Measurements from ENCODE around the gene PRPF38A. TPM values are rescaled to one million over a fixed set of nuclear protein-coding genes. Genes with fewer than 3 reads are reported as not detected.

The PRPF38A gene
- polyA plus RNA-seq, 1 of the 3 experiments (the other 2 are of a cell fraction), result 24.3 TPM

DNA sequence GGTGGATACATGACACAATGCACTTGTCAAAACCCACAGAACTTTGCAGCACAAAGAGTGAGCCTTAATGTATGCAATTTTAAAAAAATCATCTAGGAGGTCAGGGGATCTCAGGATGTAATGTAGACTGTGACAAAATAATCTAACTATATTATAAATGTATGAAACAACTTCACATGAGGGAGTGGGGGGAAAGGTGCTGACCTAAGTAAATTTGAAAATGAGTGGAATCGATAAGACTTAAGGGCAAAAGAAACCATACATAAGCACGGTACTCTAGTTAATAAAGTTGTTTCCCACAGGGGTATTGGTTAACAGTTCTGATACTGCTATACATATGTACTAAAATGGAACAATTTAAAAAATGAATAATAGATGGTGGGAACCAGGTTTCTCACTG lies 64.7 kb downstream of the PRPF38A start:
- no peak overlapping the region for H3K4me2 ChIP-seq
- no peak overlapping the region for H3K4me3 ChIP-seq (ENCODE audit: low read depth in 2 of 2, low read length in 1 of 2)
- H3K79me2 ChIP-seq (ENCODE audit: insufficient read depth), result no peaks in the 10 kb centered on the region
- no peaks in the 10 kb centered on the region for H3K9me2 ChIP-seq
- WGBS (ENCODE audit: low lambda C conversion rate), result 95% methylated on average over 2 of the region's 2 CpGs
- ChIA-PET CTCF (no interaction called here), POLR2A (no interaction called here)
- H3F3A ChIP-seq (replicated peaks; ENCODE audit: insufficient read depth), result peaks cover 8% of the 10 kb centered on the region
- H3K27me3 ChIP-seq (ENCODE audit: insufficient read depth), result no peaks in the 10 kb centered on the region
- no peak overlapping the region for H3K9ac ChIP-seq
- H3K36me3 ChIP-seq (replicated peaks in 1 of 2; ENCODE audit: control insufficient read depth in 1 of 2, insufficient read depth in 2 of 2, low read length in 1 of 2), result peaks cover 17 to 39% of the 10 kb centered on the region in 2 experiments
- no peak overlapping the region for H2AFZ ChIP-seq (ENCODE audit: low read depth)
- H3K27ac ChIP-seq (ENCODE audit: low read depth in 2 of 2, low read length in 1 of 2), result no peak overlapping the region
- no peaks in the 10 kb centered on the region; a peak in 1 of 4 replicates for H3K4me1 ChIP-seq (ENCODE audit: control insufficient read depth in 1 of 2, insufficient read depth in 2 of 2, low read depth in 1 of 2, low read length in 1 of 2)
- H3K9me3 ChIP-seq, result no peaks in the 10 kb centered on the region
- no peaks in the 10 kb centered on the region for H4K20me1 ChIP-seq (ENCODE audit: insufficient read depth)
- TF ChIP-seq RAD21 (IDR thresholded peaks at IDR 0.05; ENCODE audit: low read length) (no peak), POLR2AphosphoS5 (IDR thresholded peaks at IDR 0.05; ENCODE audit: low read depth, low read length) (no peak), MEF2A (IDR thresholded peaks at IDR 0.05; ENCODE audit: borderline replicate concordance, low read depth) (no peak), NFIC (IDR thresholded peaks at IDR 0.05; ENCODE audit: borderline replicate concordance) (no peak), GATA2 (CRISPR knock-in tag; IDR thresholded peaks at IDR 0.05) (no peak), NRF1 (IDR thresholded peaks at IDR 0.05; ENCODE audit: low read depth, low read length) (no peak), TAF1 (IDR thresholded peaks at IDR 0.05; ENCODE audit: borderline replicate concordance, low read depth, low read length) (no peak), RCOR1 (IDR thresholded peaks at IDR 0.05; ENCODE audit: low read length) (no peak), YY1 (IDR thresholded peaks at IDR 0.05; ENCODE audit: low read depth) (no peak), EZH2phosphoT487 (IDR thresholded peaks at IDR 0.05; ENCODE audit: borderline replicate concordance, low read depth) (no peak)
- TF ChIP-seq, protein P1, sequence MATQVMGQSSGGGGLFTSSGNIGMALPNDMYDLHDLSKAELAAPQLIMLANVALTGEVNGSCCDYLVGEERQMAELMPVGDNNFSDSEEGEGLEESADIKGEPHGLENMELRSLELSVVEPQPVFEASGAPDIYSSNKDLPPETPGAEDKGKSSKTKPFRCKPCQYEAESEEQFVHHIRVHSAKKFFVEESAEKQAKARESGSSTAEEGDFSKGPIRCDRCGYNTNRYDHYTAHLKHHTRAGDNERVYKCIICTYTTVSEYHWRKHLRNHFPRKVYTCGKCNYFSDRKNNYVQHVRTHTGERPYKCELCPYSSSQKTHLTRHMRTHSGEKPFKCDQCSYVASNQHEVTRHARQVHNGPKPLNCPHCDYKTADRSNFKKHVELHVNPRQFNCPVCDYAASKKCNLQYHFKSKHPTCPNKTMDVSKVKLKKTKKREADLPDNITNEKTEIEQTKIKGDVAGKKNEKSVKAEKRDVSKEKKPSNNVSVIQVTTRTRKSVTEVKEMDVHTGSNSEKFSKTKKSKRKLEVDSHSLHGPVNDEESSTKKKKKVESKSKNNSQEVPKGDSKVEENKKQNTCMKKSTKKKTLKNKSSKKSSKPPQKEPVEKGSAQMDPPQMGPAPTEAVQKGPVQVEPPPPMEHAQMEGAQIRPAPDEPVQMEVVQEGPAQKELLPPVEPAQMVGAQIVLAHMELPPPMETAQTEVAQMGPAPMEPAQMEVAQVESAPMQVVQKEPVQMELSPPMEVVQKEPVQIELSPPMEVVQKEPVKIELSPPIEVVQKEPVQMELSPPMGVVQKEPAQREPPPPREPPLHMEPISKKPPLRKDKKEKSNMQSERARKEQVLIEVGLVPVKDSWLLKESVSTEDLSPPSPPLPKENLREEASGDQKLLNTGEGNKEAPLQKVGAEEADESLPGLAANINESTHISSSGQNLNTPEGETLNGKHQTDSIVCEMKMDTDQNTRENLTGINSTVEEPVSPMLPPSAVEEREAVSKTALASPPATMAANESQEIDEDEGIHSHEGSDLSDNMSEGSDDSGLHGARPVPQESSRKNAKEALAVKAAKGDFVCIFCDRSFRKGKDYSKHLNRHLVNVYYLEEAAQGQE (IDR thresholded peaks at IDR 0.05; ENCODE audit: low read depth, low read length), result no peak
- TF ChIP-seq, protein P2, sequence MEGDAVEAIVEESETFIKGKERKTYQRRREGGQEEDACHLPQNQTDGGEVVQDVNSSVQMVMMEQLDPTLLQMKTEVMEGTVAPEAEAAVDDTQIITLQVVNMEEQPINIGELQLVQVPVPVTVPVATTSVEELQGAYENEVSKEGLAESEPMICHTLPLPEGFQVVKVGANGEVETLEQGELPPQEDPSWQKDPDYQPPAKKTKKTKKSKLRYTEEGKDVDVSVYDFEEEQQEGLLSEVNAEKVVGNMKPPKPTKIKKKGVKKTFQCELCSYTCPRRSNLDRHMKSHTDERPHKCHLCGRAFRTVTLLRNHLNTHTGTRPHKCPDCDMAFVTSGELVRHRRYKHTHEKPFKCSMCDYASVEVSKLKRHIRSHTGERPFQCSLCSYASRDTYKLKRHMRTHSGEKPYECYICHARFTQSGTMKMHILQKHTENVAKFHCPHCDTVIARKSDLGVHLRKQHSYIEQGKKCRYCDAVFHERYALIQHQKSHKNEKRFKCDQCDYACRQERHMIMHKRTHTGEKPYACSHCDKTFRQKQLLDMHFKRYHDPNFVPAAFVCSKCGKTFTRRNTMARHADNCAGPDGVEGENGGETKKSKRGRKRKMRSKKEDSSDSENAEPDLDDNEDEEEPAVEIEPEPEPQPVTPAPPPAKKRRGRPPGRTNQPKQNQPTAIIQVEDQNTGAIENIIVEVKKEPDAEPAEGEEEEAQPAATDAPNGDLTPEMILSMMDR (IDR thresholded peaks at IDR 0.05), result no peak
- no peak for DNase-seq

Other genes starting within 250 kb of the PRPF38A start
- gene CC2D1B, start 38.4 kb upstream of the PRPF38A start, polyA plus RNA-seq (2012; rRNA removed), result 16.6 and 18.7 TPM in 2 replicates
- 4.9 and 5.2 TPM in 2 replicates for gene ORC1, start 179 bp upstream of the PRPF38A start, polyA plus RNA-seq (2012; rRNA removed)
- 27.2 and 28.3 TPM in 2 replicates for gene TUT4, start 148.5 kb downstream of the PRPF38A start, polyA plus RNA-seq (2012; rRNA removed)
- gene GPX7, start 197.8 kb downstream of the PRPF38A start, polyA plus RNA-seq (2012; rRNA removed), result 5.7 and 6.2 TPM in 2 replicates
- 0.07 TPM in 1 of 2 replicates, not detected in the other for gene SHISAL2A, start 228.6 kb downstream of the PRPF38A start, polyA plus RNA-seq (2012; rRNA removed)

Measured in SK-N-SH (cell line).